ENCODE measurements around the gene AK8.

Gene AK8

DNA sequence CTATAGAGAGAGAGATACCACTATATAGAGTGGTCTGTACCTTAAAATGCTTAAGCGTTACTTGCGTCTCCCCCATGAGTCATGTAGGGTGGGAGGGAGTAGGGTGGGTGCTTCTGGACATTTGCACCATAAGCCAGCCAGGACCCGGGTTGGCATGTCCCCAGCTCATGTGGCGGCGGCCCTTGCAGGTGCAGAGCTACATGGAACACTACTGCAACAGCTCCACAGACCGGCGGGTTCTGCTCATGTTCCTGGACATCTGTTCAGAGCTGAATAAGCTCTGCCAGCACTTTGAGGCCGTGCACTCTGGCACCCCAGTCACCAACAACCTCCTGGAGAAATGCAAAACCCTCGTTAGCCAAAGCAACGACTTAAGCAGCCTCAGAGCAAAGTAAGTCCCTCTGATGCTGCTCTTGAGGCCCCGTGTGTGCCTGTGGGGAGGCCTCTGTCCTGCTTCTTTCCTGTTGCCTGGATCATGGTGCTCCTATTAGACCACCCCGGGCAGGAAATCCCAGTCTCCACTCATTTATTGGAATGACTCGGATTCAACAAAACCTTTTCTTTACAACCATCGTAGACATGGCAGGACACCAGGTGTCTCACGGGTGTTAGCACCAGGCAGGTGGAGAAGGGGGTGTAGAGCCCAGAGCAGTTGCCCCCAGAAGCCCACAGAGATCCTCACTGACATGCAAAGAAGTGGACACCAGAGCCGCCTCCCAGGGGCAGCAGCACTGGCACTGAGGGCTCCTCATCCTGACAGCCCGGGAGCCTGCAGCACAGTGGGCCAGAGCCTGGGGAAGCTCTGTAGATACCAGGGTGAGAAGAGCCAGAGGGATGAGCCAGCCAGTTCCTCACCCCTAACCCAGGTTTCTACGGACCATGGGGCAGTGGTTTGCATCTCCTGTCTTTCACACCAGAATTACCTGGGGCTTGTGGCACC, 9.4 kb upstream of the AK8 start:
- no peak for DNase-seq

DNA sequence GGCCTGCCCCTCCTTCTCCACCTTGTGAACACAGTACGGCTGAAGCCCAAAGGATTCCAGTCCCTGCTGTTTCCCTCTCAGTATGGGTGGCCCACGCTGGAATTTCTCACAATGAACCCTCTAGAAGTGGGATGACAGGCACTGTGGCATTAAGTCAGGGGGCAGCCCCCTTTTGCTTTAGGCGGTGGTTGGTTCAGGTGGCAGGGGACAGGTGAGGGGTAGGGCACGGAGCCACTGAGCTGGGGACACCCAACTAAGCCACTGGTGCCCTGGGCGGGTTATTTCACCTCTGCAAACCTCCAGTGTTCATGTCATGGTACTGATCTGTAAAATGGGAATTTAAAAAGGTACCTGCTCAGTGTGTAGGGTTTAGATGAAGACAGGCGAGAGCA, 8.2 kb upstream of the AK8 start:
- no peak for DNase-seq

DNA sequence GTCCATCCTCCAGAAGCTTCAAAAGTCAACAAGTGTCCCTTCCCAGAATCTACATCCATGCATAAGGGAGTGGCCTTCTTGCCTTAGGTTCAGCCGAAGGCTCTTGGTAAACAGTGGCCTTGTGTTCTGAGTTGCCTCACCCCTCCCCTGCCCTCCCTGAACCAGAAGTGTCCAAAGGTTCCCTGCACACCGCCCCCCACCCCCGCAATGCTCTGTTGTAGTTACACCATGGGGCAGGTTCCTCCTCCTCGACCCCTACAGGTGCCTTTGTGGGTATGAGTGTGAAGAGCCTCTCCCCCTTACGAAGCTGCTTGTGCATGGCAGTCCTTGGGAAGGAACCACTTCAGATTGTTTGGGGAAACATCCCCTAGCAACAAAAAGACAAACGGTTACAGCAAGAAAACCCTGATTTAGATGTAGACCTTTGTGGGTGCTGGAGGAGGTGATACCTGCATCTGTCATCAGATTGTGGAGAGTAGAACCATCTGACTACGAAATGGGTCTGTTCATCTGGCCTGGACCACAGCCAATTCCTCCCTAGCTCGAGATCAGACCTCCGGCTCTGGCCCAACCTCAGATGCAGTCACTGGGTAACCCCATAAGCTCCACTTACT, 7.7 kb upstream of the AK8 start:
- no peak for DNase-seq

DNA sequence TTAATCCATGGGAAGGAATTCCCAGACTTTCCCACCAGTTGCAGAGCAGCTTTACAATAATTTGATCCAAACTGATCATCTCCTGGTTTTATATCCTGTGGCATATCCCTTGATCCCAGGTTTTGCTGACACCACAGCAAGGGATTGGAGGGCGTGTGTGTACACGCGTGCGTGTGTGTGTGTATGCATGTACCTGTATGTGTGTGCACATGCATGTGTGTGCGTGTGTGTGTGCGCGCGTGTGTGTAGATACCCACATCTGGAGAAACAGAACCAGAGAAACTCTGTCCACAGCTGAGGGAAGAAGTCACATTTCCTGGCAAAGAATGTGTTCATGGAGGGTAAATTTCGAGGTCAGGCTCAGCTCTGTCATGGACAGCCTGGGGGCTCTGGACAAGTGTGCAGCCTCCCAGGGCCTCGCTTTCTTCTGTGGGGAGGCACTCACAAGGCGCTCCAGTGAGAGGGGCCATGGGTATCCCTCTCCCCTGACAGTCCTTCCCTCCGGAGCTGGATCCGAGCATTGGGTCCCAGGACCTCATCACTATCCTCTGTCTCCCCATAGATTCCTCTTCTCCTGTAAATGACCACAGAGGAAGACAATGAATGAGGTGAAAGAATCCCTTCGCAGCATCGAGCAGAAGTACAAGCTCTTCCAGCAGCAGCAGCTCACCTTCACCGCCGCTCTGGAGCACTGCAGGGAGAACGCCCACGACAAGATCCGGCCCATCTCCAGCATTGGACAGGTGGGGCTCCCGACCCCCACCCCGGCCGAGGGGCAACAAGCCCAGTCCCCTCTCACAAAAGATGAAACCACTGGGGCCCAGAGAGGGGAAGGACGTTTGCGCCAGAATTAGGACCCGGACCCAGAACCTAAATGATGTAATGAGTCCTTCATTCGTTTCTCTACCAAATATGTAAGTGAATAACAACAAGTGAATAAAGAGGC, 5.5 kb upstream of the AK8 start:
- DNase-seq = no peak

DNA sequence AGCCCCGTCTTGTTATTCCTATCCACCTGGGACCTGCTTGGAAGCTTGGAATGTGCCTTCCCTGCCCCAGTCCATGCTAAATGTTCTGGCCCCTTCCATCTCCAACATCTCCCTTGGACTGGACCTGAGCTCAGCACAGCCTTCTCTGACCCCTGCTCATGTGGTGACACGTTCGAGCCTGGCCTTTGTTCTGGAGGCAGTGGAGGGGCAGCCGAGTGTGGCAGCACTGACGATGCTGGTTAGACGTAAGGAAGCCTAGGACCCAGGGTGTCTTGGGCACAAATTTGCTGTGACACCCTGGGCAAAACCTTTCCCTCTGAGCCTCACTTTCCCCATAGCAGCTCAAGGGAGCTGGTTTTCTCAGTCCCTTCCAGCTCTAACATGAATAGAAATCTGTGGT, 4.5 kb upstream of the AK8 start:
- no peak for DNase-seq

DNA sequence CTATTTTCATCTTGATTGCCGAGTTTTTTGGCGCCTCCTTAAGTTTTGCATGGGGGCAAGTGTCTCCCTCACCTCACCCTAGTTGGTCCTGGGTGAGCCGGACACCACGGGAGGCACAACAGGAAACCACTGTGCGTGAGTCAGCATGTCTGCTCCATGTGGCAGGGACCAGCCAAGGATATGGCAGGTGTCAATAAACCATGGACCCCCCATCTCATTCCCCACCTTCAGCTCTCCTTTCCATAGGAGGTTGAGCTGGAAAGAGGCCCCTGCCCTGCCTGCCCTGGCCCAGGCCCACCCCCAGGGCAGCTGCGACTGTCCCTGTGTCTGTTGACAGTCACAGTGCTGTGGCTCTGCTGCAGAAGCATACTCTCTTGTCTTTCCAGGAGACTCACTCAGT, 3.7 kb upstream of the AK8 start:
- DNase-seq = no peak

DNA sequence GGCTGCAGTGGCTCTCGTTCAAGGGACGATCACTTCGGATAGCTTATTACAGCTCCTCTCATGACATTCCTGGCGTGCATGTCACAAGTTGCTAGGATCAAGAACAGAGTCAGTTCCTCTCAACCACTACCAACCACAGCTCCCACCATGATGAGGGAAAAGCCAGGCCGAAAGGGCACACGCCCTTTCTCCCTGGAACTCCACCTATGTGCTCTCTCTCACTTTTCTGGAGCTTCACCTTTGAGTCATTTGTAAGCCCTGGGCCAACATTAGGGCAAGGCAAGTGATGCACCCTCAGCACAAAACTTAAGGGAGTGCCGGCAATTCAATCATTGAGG, 2.2 kb upstream of the AK8 start:
- DNase-seq = no peak

DNA sequence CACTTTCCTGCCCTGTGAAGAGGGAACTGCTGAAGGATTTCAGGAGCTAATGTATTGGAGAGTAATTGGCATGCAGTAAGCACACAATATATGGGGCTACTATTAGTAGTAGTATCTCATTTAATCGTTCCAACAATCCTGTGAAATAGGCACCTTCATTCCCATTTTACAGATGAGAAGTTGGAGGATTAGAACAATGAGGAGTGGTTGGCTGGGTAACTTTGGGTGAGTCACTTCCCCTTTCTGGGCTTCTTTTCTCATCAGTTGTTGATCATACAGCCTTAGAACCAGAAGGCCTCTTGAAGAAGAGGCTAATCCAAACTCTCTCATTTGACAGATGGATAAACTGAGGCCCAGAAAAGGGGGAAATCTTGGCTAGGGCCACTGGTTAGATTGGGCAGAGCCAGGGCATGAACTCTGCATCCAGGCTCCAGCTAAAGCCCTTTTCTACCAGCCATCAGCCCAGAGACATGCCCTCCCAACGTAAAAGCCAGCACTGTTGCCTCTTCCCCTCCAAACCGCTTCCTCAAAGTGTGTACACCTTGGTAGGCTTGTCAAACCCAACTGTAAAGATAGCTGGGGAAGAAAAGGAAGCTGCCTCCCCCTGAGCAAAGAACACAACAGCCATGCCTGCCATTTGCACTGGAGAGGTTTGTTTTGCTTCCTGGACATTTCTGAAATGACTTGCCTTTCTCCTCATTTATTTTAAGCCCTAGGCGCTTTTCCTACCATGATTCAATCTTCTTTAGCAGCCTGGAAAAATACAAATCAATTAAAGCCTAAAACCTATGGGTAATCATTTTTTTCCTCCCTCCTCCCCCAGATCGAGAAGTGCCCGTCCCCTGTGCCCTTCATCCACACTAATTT, 1.6 kb upstream of the AK8 start:
- no peak for DNase-seq

DNA sequence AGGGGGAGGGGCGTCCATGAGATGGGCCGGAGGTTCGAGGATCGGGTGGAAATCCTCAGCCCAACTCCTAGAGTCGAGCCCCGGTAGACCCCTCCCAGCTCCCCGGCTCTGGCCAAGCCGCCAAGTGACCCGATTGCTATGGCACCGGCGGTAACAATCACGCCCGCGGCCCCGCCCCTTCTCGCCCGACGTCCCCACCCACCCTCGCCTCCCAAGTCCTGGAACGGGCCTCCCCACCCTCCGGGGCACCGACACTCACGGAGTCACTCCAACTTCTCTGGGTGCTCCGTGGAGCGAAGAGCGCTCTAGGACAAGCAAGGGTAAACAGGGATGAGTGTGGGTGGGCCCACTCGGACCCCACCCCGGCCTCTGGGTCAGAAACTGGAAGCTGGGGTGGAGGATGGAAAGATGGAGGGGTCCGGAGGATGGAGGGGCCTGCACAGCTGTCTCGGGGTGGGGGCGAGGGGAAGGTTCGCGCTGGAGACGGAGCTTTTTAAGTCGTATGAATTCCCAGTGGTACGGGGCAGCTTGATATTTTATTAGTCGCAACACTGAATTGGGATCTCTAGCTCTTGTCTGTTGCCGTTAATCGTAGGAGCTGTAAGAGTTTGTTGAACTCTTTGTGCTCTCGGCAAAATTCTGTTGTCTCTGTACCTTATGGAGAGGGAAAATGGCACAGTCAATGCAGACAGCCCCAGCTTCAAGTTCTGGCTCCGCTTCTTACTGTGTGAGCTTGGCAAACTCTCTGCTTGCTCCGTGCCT, 792 bp upstream of the AK8 start, which contains the start of gene SPACA9:
TSS of gene SPACA9 (plus strand) at position 204 of the 762 bp plus-strand sequence. CDS start 5,050 bp downstream, outside the sequence.
- peak; percentile 86 for DNase-seq

DNA sequence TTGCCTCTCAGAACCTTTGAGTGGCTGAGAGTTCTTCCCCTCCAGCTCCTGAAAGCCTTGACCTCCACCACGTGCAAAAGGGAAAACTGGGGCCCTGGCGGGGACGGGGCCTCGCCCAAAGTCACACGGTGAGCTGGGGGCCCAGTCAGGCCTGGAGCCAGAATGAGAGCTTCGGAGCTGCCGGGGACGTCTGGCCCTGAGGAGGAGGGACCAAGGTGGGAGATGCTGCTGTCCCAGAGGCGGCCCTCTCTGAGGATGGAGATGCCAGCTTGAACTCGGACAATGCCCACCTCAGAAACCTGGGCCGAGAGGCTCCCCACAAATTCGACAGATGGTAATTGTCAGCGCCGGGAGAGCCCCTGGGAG, 643 bp downstream of the AK8 start:
- no peak for DNase-seq

DNA sequence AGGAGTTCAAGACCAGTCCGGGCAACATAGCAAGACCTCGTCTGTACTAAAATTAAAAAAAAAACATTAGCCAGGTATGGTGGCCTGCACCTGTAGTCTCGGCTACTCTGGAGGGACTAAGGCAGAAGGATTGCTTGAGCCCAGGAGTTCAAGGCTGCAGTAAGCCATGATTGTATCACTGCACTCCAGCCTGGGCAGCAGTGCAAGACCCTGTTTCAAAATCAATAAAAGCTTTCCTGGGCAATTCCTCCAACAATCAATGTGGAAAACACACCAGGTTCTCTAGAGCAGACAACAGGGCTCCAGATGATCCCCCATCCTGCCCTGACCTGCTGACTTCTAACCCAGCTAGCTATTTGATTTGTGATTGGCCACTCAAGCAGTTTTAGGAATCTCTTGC, 1.2 kb downstream of the AK8 start:
- DNase-seq = no peak

DNA sequence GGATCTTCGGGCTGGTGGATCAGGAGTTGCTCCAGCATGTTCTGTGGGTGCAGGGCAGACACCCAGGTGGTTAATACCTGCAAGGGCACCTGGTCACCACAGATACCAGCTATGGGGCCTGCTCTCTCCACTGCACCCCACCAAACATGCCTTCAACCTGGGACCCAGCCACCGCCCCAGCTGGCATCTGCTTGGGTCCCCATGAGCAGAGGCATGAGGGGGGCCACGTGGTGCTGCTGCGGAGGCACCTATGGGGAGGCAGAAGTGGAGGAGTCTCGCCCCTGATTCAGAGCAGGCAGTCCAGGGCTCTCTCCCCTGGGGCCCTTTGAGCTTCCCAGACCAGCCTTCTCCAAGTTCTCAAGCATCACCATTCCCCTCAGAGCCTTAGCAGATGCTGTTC, 2.9 kb downstream of the AK8 start:
- no peak for DNase-seq

DNA sequence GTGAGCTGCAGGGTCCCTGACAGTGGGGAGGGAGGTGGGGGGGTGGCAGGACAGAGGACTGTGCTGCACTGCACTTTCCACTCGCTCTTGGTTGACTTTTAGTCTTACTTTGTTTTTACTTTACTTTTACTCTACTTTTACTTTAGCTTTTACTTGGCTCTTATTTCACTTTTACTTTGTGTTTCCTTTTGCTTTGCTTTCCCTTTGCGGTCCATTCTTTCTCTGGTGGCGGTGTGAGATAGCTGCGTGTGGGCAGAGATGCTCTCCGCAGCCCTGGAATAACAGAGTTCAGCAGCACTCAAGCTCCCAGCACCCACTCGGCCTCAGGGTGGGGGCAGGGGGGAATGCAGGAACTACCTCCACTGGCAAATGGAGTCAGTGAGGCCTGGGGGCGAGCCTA, 4.7 kb downstream of the AK8 start:
- no peak for DNase-seq

DNA sequence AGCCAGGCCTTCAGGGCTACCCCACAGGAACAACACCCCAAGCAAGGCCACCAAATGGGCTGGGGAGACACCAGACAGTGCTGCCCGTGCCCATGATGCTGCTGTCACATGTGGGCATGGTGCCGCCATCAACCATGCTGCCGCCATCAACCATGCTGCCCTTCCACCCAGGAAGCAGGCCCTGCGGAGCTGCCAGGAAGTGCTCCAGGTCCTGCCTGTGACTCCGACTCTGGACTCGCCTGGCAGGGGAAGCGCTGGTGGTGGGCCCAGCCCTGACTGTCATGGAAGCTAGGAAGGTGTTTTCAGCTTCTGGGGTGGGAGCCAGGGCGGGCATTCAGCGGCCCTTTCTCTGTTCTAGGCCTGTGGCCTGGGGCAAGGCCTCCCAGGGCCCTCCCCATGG, 8.8 kb downstream of the AK8 start:
- DNase-seq = no peak

DNA sequence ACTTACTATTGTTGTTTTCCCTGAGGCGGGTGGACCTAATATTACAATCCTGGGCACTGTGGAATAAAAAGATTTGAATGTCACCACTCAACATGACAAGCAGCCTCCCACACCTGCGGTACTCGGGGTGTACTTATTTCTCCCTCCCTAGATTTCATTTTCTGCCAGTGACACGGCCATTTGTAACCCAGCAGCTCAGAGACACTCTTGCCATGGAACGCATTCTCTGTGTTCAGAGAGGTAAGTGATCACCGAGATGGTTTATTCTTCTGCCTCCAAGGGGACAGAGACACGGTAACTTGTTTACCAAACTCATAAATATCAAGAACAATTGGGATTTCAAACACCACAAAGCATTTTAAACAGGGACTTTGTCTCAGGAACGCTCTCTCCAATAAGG, 11.2 kb downstream of the AK8 start:
- no peak for DNase-seq

DNA sequence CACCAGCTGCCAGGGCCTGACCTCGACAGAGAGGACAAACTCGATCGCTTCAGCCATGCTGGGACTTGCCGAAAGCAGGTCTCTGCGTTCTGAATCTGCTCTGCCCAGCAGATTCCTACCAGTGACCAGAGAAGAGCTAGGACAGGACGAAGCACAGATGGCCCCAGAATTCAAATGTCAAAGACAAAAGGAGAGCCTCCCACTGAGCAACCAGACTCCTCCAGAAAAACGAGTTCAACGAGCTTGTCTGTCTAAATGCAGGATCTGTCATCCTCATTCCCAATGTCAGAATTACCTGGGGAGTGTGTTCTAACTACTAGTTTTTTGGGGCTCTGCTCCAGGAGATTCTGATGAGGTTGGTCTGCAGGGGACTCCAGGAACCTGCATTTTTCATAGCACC, 13.4 kb downstream of the AK8 start:
- DNase-seq = no peak

DNA sequence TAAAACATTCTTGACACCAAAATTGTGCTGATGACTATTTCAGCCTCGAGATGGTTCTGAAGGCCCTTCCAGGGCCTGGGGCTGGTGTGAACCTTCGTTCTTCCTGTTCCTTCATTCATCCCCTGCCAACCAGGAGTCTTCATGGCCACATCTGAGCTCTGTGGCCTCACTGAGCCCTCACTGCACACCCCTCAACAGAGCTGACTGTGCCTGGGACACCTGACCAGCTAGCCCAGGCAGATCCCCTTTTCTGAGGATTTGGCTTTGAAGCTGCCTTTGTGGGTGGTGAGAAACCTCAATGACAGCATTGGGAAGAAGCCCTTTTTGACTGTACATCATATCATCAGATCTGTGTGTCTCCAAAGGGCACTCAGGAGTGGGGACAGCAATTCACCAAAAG, 13.8 kb downstream of the AK8 start:
- no peak for DNase-seq

DNA sequence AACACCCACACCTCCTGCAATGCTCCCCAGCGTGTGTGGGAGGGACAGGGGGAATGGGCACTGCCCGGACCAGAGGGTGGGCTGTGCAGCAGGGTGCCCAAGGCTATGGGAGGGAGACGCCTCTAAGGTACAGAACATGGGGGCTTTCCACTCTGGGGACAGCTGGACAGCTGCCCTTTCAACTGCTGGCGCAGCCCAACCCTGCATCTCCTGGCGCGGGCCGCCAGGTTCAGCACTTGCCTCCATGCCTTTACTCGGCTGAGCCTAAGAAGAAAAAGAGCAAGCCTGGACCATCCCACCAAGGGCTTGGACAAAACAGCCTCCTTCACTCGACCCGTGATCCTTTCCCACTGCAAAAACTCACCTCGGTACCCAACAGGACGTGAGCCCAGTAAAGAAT, 15.0 kb downstream of the AK8 start:
- DNase-seq = no peak

DNA sequence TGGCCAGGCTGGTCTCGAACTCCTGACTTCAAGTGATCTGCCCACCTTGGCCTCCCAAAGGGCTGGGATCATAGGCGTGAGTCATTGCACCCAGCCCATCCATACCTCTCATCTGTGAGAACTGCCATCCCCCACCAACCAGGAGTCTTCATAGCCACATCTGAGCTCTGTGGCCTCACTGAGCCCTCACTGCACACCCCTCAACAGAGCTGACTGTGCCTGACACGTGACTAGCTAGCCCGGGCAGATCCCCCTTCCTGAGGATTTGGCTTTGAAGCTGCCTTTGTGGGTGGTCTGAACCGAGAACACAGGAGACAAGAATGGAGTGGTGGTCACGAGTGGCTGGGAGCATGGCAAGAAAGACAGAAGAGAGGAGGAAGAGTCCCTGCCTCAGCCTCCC, 15.6 kb downstream of the AK8 start:
- no peak for DNase-seq

DNA sequence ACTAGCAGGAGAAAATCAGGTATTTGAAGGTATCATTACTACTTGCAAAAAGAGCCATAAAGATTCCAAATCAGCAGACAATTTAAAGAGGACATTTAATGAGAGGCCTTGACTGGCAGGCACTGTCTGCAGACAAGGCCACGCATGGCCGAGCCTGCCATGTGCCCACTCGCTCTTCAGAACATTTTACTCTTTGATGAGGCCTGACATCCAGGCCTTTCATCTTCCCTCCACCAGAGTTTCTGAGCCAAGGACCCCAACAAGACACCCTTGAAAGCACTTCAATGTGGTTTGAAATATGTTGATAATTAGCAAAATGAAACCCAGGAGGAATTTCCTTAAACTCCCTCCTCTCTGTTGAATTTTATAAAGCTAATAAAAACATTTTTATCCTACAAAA, 16.4 kb downstream of the AK8 start:
- DNase-seq = no peak

DNA sequence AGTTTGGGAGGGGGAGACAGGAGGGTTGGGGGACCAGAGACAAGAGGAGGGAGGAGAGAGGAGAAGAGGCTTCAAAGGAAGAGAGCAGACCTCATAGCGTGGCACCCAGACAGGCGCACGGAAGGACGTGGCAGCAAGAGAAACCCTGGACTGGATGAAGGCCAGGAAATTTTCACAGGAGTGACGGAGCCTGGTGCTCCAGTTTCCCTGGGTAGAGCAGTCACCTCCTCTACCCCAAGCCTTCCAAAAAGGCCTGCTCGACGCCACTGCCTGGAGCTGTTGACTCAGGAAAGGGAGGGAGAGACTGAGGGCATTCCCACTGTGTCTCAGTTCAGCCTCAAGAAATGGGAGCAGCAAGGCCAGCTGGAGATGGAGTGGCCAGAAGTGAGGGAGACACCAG, 19.3 kb downstream of the AK8 start:
- DNase-seq = no peak

All from left hindlimb (tissue), 1 donor.